SK-MEL-5 (cell line): Measurements from ENCODE around the gene FBXO40. TPM values are rescaled to one million over a fixed set of nuclear protein-coding genes. Genes with fewer than 3 reads are reported as not detected.
"Not testable (repeated sequence)": the region's sequence is repeated elsewhere in the genome, so short reads cannot be mapped to it uniquely, and the experiment has no call there.

Experiments used
- DNase-seq: peaks from one replicate; pipeline ENCODE4 v3.0.0-alpha.2; 2016; ENCODE audit warnings: low read depth, low spot score
- in situ Hi-C: cut with HindIII; loops from 2 replicates; pipeline ENCODE4 v1.10.0; 2016; ENCODE audit warnings: low sequenced_read_pairs, high pct_unique_total_duplicates, low pct_unique_long_range_greater_than_20kb
- polyA plus RNA-seq, 2 experiments: library from polyadenylated mRNA; depleted of rRNA; stranded (reverse); fragments of >200 nt; gene quantifications; 2 replicates each; pipeline ENCODE4 v1.2.3, GENCODE V29; 2015
- total RNA-seq: library from RNA; depleted of rRNA; stranded (reverse); fragments of >200 nt; shearing (Covaris generic); gene quantifications from 2 replicates; pipeline ENCODE4 v1.2.3, GENCODE V29; 2014; rRNA removed

The FBXO40 gene, protein sequence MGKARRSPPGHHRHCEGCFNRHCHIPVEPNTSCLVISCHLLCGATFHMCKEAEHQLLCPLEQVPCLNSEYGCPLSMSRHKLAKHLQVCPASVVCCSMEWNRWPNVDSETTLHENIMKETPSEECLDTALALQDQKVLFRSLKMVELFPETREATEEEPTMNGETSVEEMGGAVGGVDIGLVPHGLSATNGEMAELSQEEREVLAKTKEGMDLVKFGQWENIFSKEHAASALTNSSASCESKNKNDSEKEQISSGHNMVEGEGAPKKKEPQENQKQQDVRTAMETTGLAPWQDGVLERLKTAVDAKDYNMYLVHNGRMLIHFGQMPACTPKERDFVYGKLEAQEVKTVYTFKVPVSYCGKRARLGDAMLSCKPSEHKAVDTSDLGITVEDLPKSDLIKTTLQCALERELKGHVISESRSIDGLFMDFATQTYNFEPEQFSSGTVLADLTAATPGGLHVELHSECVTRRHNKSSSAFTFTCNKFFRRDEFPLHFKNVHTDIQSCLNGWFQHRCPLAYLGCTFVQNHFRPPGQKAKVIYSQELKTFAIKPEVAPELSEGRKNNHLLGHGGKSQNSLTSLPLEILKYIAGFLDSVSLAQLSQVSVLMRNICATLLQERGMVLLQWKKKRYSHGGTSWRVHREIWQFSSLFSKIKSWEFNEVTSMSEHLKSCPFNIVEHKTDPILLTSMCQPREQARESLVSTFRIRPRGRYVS
- total RNA-seq: 0.05 and 0.08 TPM in 2 replicates
- polyA plus RNA-seq (2015; cell fraction: cytosol; rRNA removed): 0.05 and 0.12 TPM in 2 replicates
- polyA plus RNA-seq (2015; cell fraction: nucleus; rRNA removed): not detected in 2 replicates

DNA sequence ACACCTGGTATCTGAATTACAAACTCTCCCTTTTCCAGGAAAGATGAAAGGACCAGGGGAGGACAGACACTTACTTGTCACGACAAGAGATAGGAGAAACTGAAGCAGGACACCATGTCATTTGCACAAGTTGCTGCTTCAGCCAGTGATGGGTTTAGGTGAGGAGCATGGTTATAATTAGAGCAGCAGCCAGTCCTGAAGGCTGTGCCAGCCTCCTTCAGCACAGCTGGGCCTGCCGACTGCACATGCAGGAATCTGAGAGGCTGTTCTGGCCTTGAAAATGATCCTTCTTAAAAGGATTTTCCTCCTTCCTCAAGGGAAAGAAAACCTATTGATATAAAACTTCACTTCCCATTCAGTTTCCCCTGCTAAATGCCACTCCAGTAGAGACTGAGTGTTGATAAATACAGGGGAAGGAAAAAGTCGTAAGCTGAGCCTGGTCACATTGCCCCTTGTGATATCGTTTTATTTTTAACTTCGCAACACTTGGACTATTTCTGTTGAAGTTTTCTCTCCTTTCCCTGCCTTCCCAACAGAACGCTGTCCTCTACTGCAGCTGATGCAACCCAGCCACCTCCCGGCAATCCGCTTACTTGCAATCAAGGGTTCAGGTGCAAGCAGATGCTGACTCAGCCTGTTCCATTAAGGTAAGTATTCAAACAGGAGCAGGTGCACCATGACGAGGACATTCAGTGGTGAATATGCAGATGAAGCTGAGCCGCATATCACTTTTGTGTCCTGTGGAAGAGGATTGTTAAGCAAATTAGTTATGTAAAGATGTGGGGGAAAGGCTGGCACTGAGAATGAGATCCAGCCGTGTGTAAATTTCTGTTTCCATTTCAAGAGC is at the start of gene FBXO40:
Gene FBXO40 (plus strand): TSS at position 524 of the 847 bp plus-strand sequence. CDS start 27,197 bp downstream, outside the sequence.
- in situ Hi-C loops: no loop called here
- DNase-seq: no peak

GRCh38 chr3:121545049-121545573 is 48.1 kb upstream of the FBXO40 start:
- in situ Hi-C loops: no loop called here
- DNase-seq: no peak

DNA sequence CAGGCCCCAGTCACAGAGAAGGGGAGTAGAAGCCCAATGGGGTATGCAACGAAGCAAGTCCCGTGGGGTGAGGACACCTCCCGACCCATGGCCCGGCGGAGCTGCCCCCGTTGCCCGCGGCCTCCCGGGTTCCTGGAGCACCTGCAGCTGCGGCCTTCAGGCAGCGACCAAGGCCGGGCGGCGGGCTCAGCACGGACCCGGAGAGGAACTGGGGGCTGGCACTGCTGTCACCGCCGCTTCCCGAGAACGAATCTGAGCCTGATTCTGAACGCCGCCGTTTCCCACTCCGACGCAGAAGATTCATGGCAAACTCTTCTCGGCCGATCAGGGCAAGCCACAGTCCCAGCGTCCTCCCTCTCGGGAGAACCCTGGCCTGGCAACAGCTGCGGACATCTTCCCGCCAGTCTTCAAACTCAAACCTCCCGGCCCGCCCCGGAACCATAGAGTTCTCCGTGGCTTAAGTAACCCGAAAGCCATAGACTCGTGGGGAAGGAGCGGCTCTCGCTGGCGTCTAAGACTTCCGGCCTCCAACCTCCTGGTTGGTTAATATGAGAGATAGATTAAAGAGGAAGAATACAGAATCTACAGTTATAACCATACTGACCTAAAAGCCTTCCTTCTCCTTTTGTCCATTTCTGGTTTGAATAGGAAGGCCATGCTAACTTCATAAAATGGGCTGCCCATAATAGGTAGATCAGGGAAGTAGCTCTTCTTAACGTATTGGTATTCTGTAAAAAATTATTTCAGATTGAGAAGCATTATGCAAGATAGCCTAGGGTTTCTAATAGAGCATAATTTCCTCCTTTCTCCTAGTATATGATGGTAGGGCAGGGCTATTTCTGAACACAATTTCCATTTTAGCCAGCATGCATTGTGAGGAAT is 47.4 kb upstream of the FBXO40 start, which contains the start of gene POLQ:
Gene POLQ (minus strand): TSS at position 415 of the 882 bp plus-strand sequence. CDS start 111 bp downstream, at position 304.
- peak; percentile 94 for DNase-seq
- in situ Hi-C loops: no loop called here

DNA sequence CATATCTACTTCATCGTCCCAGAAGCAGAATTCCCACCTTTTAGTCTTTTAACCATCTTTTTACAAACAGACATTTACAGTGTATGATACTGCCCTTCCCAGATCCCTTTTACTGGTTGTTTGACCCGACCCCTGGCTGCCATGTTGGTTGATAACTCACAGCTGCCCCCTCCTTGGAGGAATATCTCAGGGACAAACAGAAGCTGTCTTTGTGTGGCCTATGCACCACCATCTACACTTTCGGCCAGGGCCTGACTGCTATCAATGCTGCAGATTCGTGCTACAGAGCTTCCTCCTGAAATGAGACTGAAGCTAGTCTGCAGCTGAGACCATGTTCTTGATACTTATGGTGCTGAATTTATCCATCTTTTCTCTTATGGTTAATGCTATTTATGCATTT is 40.8 kb upstream of the FBXO40 start:
- in situ Hi-C loops: no loop called here
- peak; percentile 78 for DNase-seq

DNA sequence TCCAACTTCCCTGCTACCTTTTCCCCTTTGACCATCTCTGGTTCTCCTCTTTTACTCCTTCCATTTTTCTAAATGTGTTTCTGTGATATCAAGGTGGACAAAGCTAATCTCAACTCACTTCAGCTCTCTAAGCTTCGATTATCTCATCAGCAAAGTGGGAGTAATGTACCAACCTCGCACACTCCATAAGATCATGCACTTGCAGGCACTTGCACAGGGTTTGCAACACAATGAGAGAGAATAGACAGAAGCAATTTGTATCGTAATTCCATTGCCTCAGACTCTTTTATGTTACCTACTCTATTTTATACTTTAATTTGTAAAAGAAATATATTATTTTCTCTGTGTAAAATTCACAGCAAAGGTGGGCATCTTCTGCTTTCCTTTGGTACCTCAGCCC is 40.4 kb upstream of the FBXO40 start:
- in situ Hi-C loops: no loop called here
- no peak for DNase-seq

- peak; percentile 83 for DNase-seq
- in situ Hi-C loops: no loop called here
Measured at GRCh38 chr3:121557426-121557934, 35.7 kb upstream of the FBXO40 start.

GRCh38 chr3:121562148-121562547 is 31.0 kb upstream of the FBXO40 start:
- DNase-seq: no peak
- in situ Hi-C loops: no loop called here

GRCh38 chr3:121566773-121567172 is 26.4 kb upstream of the FBXO40 start:
- DNase-seq: no peak
- in situ Hi-C loops: no loop called here

DNA sequence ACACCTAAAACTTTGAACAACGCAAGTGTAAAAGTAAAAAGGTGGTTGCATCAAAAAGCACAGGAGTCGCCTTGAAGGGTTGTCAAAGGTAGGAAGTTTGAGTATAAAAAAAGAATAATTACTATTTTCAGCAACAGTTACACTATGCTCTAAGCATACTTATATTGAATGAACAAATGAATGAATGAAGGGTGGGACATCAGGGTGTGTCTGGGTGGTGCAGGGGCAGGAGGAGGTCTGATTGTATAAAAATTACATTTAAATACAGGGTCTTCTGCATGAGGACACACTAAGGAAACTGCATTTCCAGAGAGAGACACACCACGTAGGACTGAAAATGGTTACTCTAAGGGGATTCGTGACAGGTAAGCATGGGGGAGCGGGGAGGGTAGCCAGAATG is 25.5 kb upstream of the FBXO40 start, which contains the start of gene ARGFX:
Gene ARGFX (plus strand): TSS at position 301 of the 400 bp plus-strand sequence. CDS start 2,765 bp downstream, outside the sequence.
- in situ Hi-C loops: no loop called here

DNA sequence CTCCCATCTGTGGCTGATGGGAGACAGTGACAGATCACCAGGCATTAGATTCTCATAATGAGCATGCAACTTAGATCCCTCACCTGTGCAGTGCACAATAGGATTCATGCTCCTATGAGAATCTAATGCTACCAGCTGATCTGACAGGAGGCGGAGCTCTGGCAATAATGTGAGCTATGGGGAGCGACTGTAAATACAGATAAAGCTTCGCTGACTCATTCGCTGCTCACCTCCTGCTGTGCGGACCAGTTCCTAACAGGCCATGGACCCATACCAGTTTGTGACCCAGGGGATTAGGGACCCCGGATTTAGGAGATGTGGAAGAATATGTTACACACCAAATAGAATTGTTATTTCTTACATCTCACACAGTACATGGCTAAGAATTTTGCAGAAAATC is 18.7 kb upstream of the FBXO40 start:
- in situ Hi-C loops: no loop called here
- DNase-seq: no peak

More for the DNA sequence above, 25.5 kb upstream of the FBXO40 start, which contains the start of gene ARGFX:
- DNase-seq: no peak

GRCh38 chr3:121581691-121582090 is 11.5 kb upstream of the FBXO40 start:
- in situ Hi-C loops: no loop called here
- DNase-seq: no peak

- DNase-seq: no peak
- in situ Hi-C loops: no loop called here
Measured at GRCh38 chr3:121584418-121584817, 8.8 kb upstream of the FBXO40 start.

DNA sequence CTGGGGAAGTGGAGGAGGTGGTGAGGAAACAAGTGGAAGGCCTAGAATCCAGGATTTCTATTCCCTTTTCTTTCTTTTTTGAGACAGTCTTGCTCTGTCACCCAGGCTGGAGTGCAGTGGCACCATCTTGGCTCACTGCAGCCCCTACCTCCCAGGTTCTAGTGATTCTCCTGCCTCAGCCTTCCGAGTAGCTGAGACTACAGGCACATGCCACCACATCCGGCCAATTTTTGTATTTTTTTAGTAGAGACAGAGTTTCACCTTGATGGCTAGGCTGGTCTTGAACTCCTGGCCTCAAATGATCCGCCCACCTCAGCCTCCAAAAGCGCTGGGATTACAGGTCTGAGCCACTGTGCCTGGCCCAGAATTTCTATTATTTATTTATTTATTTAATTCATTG is 627 bp downstream of the FBXO40 start:
- DNase-seq, in situ Hi-C loops: not testable (repeated sequence)

- no peak for DNase-seq
- in situ Hi-C loops: no loop called here
Measured at GRCh38 chr3:121594850-121595249, 1.7 kb downstream of the FBXO40 start.

GRCh38 chr3:121595765-121596406 is 2.7 kb downstream of the FBXO40 start:
- DNase-seq: no peak
- in situ Hi-C loops: no loop called here

DNA sequence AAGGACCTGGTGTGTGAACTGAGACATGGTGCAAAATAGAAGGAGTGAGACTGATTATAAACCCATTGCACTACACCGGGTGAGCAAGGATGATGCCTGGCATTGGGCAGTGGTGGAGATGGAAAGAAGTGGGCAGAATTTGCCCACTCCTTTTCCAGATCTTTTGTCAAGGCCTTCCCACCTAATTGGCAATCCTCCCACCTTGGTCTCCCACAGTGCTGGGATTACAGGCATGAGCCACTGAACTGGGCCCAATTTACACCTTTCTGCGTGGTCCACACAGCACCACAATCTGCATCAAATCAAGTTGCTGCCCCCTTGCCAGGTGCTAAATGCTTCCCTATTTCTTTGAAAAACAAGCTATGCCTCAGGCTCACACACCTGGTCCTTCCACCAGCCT is 5.4 kb downstream of the FBXO40 start:
- in situ Hi-C loops: no loop called here
- DNase-seq: no peak
